ENCODE measurements around the gene PPFIBP1.

Gene PPFIBP1

DNA sequence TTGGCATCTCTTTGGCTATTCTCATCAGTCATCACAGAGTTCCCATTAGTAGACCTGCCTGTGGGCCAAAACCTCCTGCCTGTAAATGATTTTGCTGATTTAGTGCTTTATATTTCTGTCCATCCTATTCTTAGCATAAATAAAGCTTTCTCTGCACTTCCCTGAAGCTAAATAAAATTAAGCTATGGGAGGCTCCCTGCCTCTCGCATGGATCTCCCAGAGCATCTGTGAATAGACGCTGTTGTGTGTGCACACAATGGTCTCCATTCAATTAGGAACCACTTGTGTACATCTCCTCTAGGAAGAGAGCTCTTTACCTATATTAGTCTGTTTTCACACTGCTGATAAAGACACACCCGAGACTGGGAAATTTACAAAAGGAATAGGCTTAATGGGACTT, 80.4 kb downstream of the PPFIBP1 start:
- no peaks in the 10 kb centered on the region for H3K9me3 ChIP-seq
- TF ChIP-seq, protein P1, sequence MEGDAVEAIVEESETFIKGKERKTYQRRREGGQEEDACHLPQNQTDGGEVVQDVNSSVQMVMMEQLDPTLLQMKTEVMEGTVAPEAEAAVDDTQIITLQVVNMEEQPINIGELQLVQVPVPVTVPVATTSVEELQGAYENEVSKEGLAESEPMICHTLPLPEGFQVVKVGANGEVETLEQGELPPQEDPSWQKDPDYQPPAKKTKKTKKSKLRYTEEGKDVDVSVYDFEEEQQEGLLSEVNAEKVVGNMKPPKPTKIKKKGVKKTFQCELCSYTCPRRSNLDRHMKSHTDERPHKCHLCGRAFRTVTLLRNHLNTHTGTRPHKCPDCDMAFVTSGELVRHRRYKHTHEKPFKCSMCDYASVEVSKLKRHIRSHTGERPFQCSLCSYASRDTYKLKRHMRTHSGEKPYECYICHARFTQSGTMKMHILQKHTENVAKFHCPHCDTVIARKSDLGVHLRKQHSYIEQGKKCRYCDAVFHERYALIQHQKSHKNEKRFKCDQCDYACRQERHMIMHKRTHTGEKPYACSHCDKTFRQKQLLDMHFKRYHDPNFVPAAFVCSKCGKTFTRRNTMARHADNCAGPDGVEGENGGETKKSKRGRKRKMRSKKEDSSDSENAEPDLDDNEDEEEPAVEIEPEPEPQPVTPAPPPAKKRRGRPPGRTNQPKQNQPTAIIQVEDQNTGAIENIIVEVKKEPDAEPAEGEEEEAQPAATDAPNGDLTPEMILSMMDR (IDR thresholded peaks at IDR 0.05): no peak
- H3K27ac ChIP-seq: no peak overlapping the region
- DNase-seq: no peak
- H3K4me1 ChIP-seq: peaks cover 0 to 59% (median 15%) of the 10 kb centered on the region in 4 donors
- H3K36me3 ChIP-seq: no peaks in the 10 kb centered on the region
- no peak overlapping the region for H3K4me3 ChIP-seq
- intact Hi-C loops (cut with DNase I; ENCODE audit: low total_unique reads): no loop called here
- H3K27me3 ChIP-seq: no peaks in the 10 kb centered on the region

DNA sequence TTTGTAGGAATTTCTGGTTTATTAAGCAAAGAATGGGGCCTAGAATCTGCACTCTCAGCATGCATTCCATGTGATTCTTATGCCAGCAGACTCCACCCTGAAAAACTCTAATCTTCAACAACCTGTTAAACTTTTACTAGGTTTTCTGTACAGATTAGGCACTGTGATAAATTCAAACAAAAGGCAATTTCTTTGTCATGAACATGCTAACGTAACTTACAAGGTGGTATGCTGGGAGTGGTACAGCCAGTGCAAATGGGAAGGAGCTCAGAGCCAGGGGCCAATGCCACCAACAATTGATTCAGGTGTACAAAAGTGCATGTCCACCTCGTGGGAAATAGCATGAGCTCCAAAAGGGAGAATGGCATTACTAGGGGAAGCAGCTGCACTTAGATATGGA, 83.0 kb downstream of the PPFIBP1 start:
- no peak for DNase-seq
- no peaks in the 10 kb centered on the region for H3K9me3 ChIP-seq
- TF ChIP-seq, protein P1 (IDR thresholded peaks at IDR 0.05): no peak
- H3K27me3 ChIP-seq: no peaks in the 10 kb centered on the region
- H3K4me1 ChIP-seq: peaks cover 0 to 64% (median 24%) of the 10 kb centered on the region in 4 donors
- intact Hi-C loops (cut with DNase I; ENCODE audit: low total_unique reads): no loop called here
- no peak overlapping the region for H3K4me3 ChIP-seq
- H3K27ac ChIP-seq: no peak overlapping the region
- H3K36me3 ChIP-seq: no peaks in the 10 kb centered on the region

DNA sequence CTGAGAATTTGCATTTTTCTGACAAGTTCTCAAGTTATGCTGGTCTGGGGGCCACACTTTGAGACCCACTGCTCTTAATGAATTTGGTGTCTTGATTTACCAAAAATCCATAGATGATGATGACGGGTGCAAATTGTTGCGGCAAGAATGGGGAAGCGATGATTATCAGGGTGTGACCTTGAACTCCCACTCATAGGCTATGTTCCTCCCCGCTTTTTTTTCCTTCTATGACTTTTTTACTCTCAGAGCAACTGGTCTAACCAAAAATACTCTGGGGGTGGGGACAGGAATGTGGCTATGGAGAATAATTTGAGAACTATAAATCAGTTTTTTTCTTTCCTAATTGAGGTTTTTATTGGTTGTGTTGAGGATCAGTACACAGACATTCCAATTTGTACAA, 83.6 kb downstream of the PPFIBP1 start:
- Histone ChIP-seq H3K4me1 (peaks cover 0 to 58% (median 23%) of the 10 kb centered on the region in 4 donors), H3K36me3 (no peaks in the 10 kb centered on the region), H3K27ac (no peak overlapping the region), H3K27me3 (no peaks in the 10 kb centered on the region), H3K9me3 (no peaks in the 10 kb centered on the region), H3K4me3 (no peak overlapping the region)
- intact Hi-C loops (cut with DNase I; ENCODE audit: low total_unique reads): no loop called here
- TF ChIP-seq, protein P1 (IDR thresholded peaks at IDR 0.05): no peak
- DNase-seq: no peak

DNA sequence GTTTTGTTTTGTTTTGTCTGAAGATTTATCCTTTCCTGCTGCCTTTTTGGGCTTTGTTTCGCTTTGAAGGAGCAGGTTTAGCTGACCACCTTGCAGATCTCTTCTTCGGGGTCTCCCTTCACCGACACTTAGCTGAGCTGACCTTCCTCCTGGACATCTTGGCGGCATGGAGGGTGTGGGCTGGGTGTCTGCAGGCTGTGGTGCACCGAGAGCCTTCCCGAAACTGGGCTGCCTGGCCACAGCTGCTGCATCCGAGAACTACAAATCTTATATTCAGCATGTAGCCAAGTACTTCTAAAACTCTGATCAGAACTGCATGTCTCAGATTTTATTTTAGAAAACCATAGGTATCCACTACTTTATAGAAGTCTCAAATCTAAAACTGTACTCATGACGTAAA, 84.9 kb downstream of the PPFIBP1 start:
- Histone ChIP-seq H3K27ac (peak overlapping the region; percentile 46 to 57), H3K9me3 (no peaks in the 10 kb centered on the region), H3K4me3 (peak overlapping the region; percentile 38), H3K27me3 (no peaks in the 10 kb centered on the region), H3K4me1 (peaks cover 0 to 48% (median 23%) of the 10 kb centered on the region in 4 donors), H3K36me3 (no peaks in the 10 kb centered on the region)
- TF ChIP-seq, protein P1 (IDR thresholded peaks at IDR 0.05): no peak
- intact Hi-C loops (cut with DNase I; ENCODE audit: low total_unique reads): no loop called here
- no peak for DNase-seq

DNA sequence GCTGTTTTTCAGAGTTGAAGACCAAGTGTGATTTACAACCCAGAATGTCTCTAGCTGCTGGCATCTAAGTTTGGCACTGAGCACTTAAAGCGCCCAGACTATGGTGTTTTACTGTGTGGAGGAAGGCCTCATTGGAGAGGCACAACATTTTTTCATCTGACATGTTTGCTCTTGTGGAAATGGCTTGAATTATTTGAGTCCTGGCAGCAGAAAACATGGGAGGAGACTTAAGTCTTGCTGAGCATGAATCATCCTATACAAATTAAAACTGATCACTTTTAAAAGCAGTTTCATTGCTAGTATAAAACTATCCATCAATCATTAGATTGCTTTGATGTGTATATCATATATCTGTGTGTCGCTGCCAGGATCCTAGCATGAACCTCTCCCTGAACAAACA, 86.4 kb downstream of the PPFIBP1 start:
- Histone ChIP-seq H3K27me3 (no peaks in the 10 kb centered on the region), H3K9me3 (no peaks in the 10 kb centered on the region), H3K4me1 (peaks cover 0 to 53% (median 23%) of the 10 kb centered on the region in 4 donors), H3K27ac (peak overlapping the region; percentile 46 to 57), H3K4me3 (no peak overlapping the region), H3K36me3 (no peaks in the 10 kb centered on the region)
- DNase-seq: no peak
- TF ChIP-seq, protein P1 (IDR thresholded peaks at IDR 0.05): no peak
- intact Hi-C loops (cut with DNase I; ENCODE audit: low total_unique reads): no loop called here

DNA sequence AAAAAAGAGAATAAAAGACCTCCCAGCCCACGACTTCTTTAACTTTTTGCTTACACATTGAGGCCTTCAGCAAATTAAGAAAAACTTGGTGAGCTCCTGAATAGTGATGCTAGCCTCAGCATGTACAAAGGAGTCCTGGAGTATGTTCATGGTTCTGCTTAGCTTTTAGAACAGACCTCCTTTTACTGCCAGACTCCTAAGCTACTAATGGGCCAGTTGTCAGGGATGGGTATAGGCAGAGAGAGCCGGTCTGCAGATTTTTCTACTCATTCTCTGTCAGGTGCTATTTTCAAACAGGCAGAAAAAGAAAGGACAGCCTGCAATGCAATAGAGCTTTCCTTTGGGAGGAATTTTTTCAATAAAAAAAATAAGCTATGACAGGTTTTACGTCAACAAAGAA, 90.4 kb downstream of the PPFIBP1 start:
- no peaks in the 10 kb centered on the region for H3K27me3 ChIP-seq
- H3K36me3 ChIP-seq: no peaks in the 10 kb centered on the region
- DNase-seq: no peak
- H3K9me3 ChIP-seq: no peaks in the 10 kb centered on the region
- no peak overlapping the region for H3K4me3 ChIP-seq
- H3K27ac ChIP-seq: no peak overlapping the region
- H3K4me1 ChIP-seq: peaks cover 0 to 67% (median 30%) of the 10 kb centered on the region in 4 donors
- intact Hi-C loops (cut with DNase I; ENCODE audit: low total_unique reads): no loop called here
- TF ChIP-seq, protein P1 (IDR thresholded peaks at IDR 0.05): no peak
